Trophoblast cell (in vitro differentiated cells and primary cell): ENCODE data around the gene S100A4.

Source experiments
- DNase-seq, 2 donors: peaks; one replicate each; pipeline ENCODE4 v3.0.0-alpha.2; 2016
- H2AFZ ChIP-seq: 2 replicates; pipeline ENCODE4 v1.6.1; 2013; ENCODE audit warnings: low read length, moderate library complexity, mild to moderate bottlenecking; ENCODE audit not compliant: insufficient read depth, poor library complexity
- H2AK5ac ChIP-seq: 2 replicates; pipeline ENCODE4 v1.6.1; 2013; ENCODE audit warnings: mild to moderate bottlenecking, low read length
- H2BK120ac ChIP-seq: 2 replicates; pipeline ENCODE4 v1.6.1; 2013; ENCODE audit warnings: low read length, mild to moderate bottlenecking, moderate library complexity; ENCODE audit not compliant: insufficient read depth, poor library complexity
- H2BK12ac ChIP-seq: 2 replicates; pipeline ENCODE4 v1.6.1; 2013; ENCODE audit warnings: mild to moderate bottlenecking, low read length, moderate library complexity
- H2BK5ac ChIP-seq: 2 replicates; pipeline ENCODE4 v1.6.1; 2013; ENCODE audit warnings: low read length, low read depth, moderate library complexity, mild to moderate bottlenecking; ENCODE audit not compliant: poor library complexity
- H3K14ac ChIP-seq: 2 replicates; pipeline ENCODE4 v1.6.1; 2013; ENCODE audit warnings: mild to moderate bottlenecking, low read length
- H3K18ac ChIP-seq: 2 replicates; pipeline ENCODE4 v1.6.1; 2013; ENCODE audit warnings: mild to moderate bottlenecking, low read length
- H3K23ac ChIP-seq: 2 replicates; pipeline ENCODE4 v1.6.1; 2013; ENCODE audit warnings: low read length
- H3K27ac ChIP-seq: 2 replicates; pipeline ENCODE4 v1.5.1; 2013; ENCODE audit warnings: low read depth, mild to moderate bottlenecking, inconsistent platforms, low read length, moderate library complexity
- H3K27me3 ChIP-seq: 2 replicates; pipeline ENCODE4 v1.6.1; 2013; ENCODE audit warnings: inconsistent platforms, mild to moderate bottlenecking, low read length, moderate library complexity; ENCODE audit not compliant: insufficient read depth
- H3K36me3 ChIP-seq, 2 experiments: 1 replicate in 1 of 2; 2 replicates in 1 of 2; pipeline ENCODE4 v1.6.1; 2013; ENCODE audit warnings: low read length in 2 of 2, mild to moderate bottlenecking in 2 of 2, moderate library complexity in 1 of 2; ENCODE audit not compliant: insufficient read depth in 2 of 2, control insufficient read depth in 1 of 2
- H3K4ac ChIP-seq: 2 replicates; pipeline ENCODE4 v1.6.1; 2013; ENCODE audit warnings: low read depth, mild to moderate bottlenecking, low read length, moderate library complexity
- H3K4me1 ChIP-seq, 2 experiments: 1 replicate in 1 of 2; 2 replicates in 1 of 2; pipeline ENCODE4 v1.6.1; 2013; ENCODE audit warnings: low read length in 2 of 2, mild to moderate bottlenecking in 2 of 2, moderate library complexity in 1 of 2; ENCODE audit not compliant: insufficient read depth in 2 of 2, control insufficient read depth in 1 of 2
- H3K4me2 ChIP-seq: 2 replicates; pipeline ENCODE4 v1.6.1; 2013; ENCODE audit warnings: inconsistent platforms, mild to moderate bottlenecking, low read length, moderate library complexity
- H3K4me3 ChIP-seq: 2 replicates; pipeline ENCODE4 v1.5.1; 2013; ENCODE audit warnings: mild to moderate bottlenecking, low read depth, low read length, inconsistent platforms
- H3K79me1 ChIP-seq: one replicate; pipeline ENCODE4 v1.6.1; 2013; ENCODE audit warnings: low read length
- H3K79me2 ChIP-seq: 2 replicates; pipeline ENCODE4 v1.6.1; 2013; ENCODE audit warnings: low read length, mild to moderate bottlenecking; ENCODE audit not compliant: control insufficient read depth, insufficient read depth, poor library complexity
- H3K9ac ChIP-seq: 2 replicates; pipeline ENCODE4 v1.6.1; 2013; ENCODE audit warnings: mild to moderate bottlenecking, low read length
- H3K9me3 ChIP-seq: 2 replicates; pipeline ENCODE4 v1.6.1; 2013; ENCODE audit warnings: low read depth, mild to moderate bottlenecking, control low read depth, inconsistent platforms, low read length; ENCODE audit not compliant: insufficient read depth
- H4K12ac ChIP-seq: 2 replicates; pipeline ENCODE4 v1.6.1; 2013; ENCODE audit warnings: low read depth, mild to moderate bottlenecking, low read length, moderate library complexity
- H4K8ac ChIP-seq: 2 replicates; pipeline ENCODE4 v1.6.1; 2013; ENCODE audit warnings: low read depth, mild to moderate bottlenecking, low read length, moderate library complexity
- H4K91ac ChIP-seq: one replicate; pipeline ENCODE4 v1.6.1; 2013; ENCODE audit warnings: low read depth, mild to moderate bottlenecking, low read length, moderate library complexity
- WGBS: extraction: QIAGEN DNeasy Blood & Tissue Kit; methylation state at CpG from one replicate; pipeline ENCODE4 v1.1.7; 2013; ENCODE audit warnings: missing lambda C conversion rate; ENCODE audit not compliant: insufficient read length, insufficient coverage; ENCODE audit errors: extremely low coverage; 5-methylcytosine and 5-hydroxymethylcytosine counted together

The S100A4 gene

DNA sequence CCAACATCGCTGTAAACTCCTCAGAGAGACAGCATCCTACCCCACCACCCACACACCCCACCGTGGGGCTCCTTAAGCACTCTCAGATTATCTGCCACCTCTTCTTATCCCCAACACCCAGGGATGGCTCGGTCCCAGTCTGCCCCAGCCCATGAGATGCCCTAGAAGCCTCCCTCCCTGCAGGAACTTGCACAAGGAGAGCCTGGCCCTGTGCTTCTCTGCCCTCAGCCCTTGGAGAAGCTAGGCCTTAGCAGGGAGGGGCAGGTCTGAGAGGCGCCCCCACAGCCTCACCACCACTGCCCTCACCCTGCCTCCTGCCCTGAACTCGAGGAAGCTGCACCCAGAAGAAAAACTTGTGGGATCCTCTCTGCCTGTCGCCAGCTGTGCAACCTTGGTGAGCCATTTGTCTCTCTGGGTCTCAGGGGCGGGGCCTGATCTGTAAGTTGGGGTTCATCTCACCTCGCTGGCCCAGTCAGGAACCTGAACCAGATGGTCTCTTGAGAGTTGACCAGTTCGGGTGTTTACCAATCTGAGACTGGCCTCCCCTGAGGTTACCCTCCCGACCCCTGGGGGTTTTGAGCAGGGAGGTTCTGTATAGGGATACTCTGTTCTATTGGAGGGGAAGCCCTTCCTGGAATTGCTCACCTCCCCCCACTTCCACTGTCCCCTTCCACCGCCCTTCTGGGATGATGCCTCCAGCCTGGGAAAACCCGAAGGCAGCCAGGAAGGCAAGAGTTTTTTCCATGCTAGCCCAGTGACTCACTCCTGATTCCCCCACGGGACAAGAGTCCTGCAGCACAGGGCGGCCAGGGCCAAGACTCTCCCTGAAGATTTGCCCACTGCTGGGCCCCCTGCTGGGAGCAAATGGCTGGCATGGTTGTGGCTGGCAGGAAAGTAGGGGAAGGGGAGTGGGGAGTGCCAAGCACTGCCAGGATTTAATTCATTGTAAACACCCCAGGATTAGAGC is 3.4 kb upstream of the S100A4 start, which contains the start of gene S100A3:
S100A3 (minus strand) TSS at position 537 of the 967 bp plus-strand sequence. CDS start 773 bp downstream, outside the sequence.
- H4K91ac ChIP-seq, result peak within 1 kb of the TSS; percentile 100
- no CpG with 5 or more reads among the region's 14 CpGs for WGBS
- peak within 1 kb of the TSS; percentile 99 for H2BK120ac ChIP-seq
- H3K4me2 ChIP-seq, result peak within 1 kb of the TSS; percentile 34
- peak within 1 kb of the TSS; percentile 80 for H3K27ac ChIP-seq
- peak within 1 kb of the TSS; percentile 76 for H2AFZ ChIP-seq
- no peak within 1 kb of the TSS for H3K9ac ChIP-seq
- H3K9me3 ChIP-seq, result no peaks in the 10 kb centered on the region
- no peak within 1 kb of the TSS for H3K23ac ChIP-seq
- DNase-seq, result peak; percentile 70 to 77
- peak within 1 kb of the TSS; percentile 96 for H2AK5ac ChIP-seq
- H3K18ac ChIP-seq, result peak within 1 kb of the TSS; percentile 98
- H3K4me1 ChIP-seq, result peaks cover 71% of the 10 kb centered on the region in 2 experiments
- peaks cover 2 to 3% of the 10 kb centered on the region in 2 experiments for H3K36me3 ChIP-seq
- peak within 1 kb of the TSS; percentile 97 for H2BK5ac ChIP-seq
- peaks cover 71% of the 10 kb centered on the region for H3K79me1 ChIP-seq
- no peak within 1 kb of the TSS for H3K4me3 ChIP-seq
- peaks cover 18% of the 10 kb centered on the region for H3K79me2 ChIP-seq
- no peaks in the 10 kb centered on the region for H3K27me3 ChIP-seq
- H3K4ac ChIP-seq, result peak within 1 kb of the TSS; percentile 95
- peak within 1 kb of the TSS; percentile 81 for H4K12ac ChIP-seq
- H3K14ac ChIP-seq, result peak within 1 kb of the TSS; percentile 97
- peak within 1 kb of the TSS; percentile 87 for H4K8ac ChIP-seq
- peak within 1 kb of the TSS; percentile 98 for H2BK12ac ChIP-seq

DNA sequence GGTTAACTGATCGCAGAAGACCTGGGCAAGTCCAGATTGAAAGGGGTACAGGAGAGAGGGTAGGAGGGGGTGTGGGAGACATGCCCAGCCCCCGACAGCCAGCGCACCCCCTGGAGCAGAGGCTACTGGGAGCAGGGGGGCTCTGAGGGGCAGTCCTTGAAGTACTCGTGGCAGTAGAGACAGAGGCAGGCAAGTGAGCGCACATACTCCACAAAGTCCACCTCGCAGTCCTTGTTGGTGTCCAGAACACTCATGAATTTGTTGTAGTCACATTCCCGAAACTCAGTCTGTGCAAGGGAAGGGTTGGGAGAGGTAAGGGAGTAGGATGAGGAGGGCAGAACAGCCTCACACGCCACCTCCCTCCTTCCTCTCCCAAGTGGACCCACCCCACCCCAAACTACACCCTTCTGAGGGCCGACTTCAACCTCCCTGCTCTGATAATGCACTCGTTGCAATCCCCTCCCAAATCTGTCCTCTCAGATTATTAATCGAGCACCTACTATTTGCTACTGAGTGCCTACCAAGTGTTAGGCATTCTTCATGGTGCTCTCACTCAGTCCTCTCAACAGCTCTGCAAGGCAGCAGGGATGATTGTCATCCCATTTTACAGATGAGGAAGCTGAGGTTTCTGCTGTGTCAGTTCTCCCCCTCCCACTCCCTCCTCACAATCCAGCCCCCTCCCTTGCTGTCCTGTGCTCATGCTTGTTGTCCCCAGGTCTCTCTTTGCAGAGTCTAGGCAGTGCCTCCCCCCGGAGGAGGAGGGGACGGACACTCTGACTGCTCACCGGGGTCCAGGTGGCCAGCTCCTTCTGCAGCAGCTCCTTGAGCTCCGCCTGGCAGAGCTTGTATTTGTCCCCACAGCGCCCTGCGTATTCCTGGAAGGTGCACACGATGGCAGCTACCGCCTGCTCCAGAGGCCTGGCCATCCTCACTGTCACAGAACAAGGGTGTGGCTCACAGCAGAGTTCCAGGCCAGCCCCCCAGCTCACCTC is 2.2 kb upstream of the S100A4 start:
- Histone ChIP-seq H2AFZ (peak overlapping the region; percentile 27), H3K27ac (peak overlapping the region; percentile 80), H2BK120ac (peak overlapping the region; percentile 85), H3K4me1 (peaks cover 62 to 70% of the 10 kb centered on the region in 2 experiments), H4K8ac (peak overlapping the region; percentile 63), H3K14ac (peak overlapping the region; percentile 76), H2AK5ac (peak overlapping the region; percentile 87), H3K23ac (no peak overlapping the region), H4K91ac (peak overlapping the region; percentile 100), H4K12ac (no peak overlapping the region), H3K27me3 (no peaks in the 10 kb centered on the region), H2BK12ac (peak overlapping the region; percentile 89), H3K36me3 (peaks cover 2 to 3% of the 10 kb centered on the region in 2 experiments), H3K9ac (no peak overlapping the region), H3K4ac (peak overlapping the region; percentile 56), H3K4me2 (peak overlapping the region; percentile 20), H3K4me3 (no peak overlapping the region), H3K79me1 (peaks cover 70% of the 10 kb centered on the region), H2BK5ac (peak overlapping the region; percentile 97), H3K9me3 (no peaks in the 10 kb centered on the region), H3K79me2 (peaks cover 18% of the 10 kb centered on the region), H3K18ac (peak overlapping the region; percentile 64)
- WGBS, result no CpG with 5 or more reads among the region's 19 CpGs
- no peak for DNase-seq

DNA sequence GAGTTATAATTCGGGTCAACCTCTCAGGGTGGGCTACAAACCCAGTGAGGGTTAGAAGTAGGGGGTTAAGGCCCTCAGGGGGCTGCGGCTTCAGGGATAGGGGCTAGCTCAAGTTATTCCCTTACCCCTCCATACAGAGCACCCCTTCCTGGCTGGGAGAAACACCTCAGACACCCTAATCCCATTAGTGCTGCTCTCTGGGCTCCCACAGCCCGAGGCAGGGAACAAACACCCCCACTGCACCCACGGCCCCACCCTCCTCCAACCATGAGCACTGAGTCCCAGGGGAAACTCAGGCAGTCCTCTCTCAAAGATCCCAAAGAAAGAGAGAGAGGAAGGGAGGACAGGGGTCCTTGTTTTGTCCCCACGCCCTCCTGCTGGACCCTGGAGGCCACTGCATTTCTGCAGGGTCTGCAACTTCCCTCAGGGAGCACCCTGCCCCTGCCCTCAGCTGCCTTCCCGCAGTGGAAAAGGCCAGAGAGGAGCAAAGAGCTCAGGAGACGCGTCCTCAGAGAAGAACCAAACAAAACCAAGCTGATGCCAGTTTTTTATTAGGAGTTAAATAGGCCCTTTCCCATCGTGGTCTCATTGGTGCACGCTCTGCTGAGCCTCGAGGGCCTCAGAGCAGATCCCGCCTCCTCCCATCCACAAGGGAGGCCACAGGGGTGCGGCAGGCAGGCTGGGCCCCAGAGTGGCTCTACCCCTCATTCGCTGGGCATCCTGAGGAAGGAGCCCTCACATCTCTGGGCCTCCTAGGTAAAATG is 1.4 kb upstream of the S100A4 start:
- no CpG with 5 or more reads among the region's 14 CpGs for WGBS
- H2BK120ac ChIP-seq, result peak overlapping the region; percentile 85

More for the DNA sequence above, 1.4 kb upstream of the S100A4 start:
- Histone ChIP-seq H3K79me1 (peaks cover 70% of the 10 kb centered on the region), H3K14ac (peak overlapping the region; percentile 76), H3K4me2 (no peak overlapping the region), H3K9me3 (no peaks in the 10 kb centered on the region), H3K4me3 (no peak overlapping the region), H3K4me1 (peaks cover 61 to 69% of the 10 kb centered on the region in 2 experiments), H4K91ac (peak overlapping the region; percentile 100), H3K79me2 (peaks cover 18% of the 10 kb centered on the region), H3K36me3 (peaks cover 2 to 3% of the 10 kb centered on the region in 2 experiments), H3K9ac (peak overlapping the region; percentile 44), H2AFZ (no peak overlapping the region), H3K18ac (peak overlapping the region; percentile 64), H3K27ac (no peak overlapping the region), H4K8ac (peak overlapping the region; percentile 64), H3K4ac (peak overlapping the region; percentile 56), H3K27me3 (no peaks in the 10 kb centered on the region), H3K23ac (no peak overlapping the region), H2BK5ac (peak overlapping the region; percentile 63), H2BK12ac (peak overlapping the region; percentile 89), H4K12ac (peak overlapping the region; percentile 9), H2AK5ac (peak overlapping the region; percentile 94)
- DNase-seq, result no peak
